MM.1S (cell line): Measurements from ENCODE around the gene TMEM132D.

Source experiments
- DNase-seq: peaks from one replicate; pipeline ENCODE4 v3.0.0-alpha.2; 2015
- H2AFZ ChIP-seq: fragments of 300-600 bp; sonication (generic); 2 replicates; pipeline ENCODE4 v1.6.0; 2016; ENCODE audit warnings: antibody characterized with exemption, low read length
- H3F3A ChIP-seq: fragments of 300-600 bp; sonication (generic); 2 replicates; pipeline ENCODE4 v1.6.1; 2016; ENCODE audit warnings: mild to moderate bottlenecking, antibody characterized with exemption, low read length, moderate library complexity, mixed read lengths; ENCODE audit not compliant: insufficient read depth
- H3K27ac ChIP-seq: fragments of 300-600 bp; sonication (generic); 2 replicates; pipeline ENCODE4 v1.5.1; 2016; ENCODE audit warnings: mild to moderate bottlenecking, low read length
- H3K27me3 ChIP-seq: fragments of 300-600 bp; sonication (generic); replicated peaks from 2 replicates; pipeline ENCODE4 v1.6.0; 2016; ENCODE audit warnings: low read length; ENCODE audit not compliant: insufficient read depth
- H3K36me3 ChIP-seq: fragments of 300-600 bp; sonication (generic); replicated peaks from 2 replicates; pipeline ENCODE4 v1.6.1; 2016; ENCODE audit warnings: mild to moderate bottlenecking, low read length, mixed read lengths; ENCODE audit not compliant: insufficient read depth
- H3K4me1 ChIP-seq: fragments of 300-600 bp; sonication (generic); 2 replicates; pipeline ENCODE4 v1.6.1; 2016; ENCODE audit warnings: low read length, mixed read lengths
- H3K4me2 ChIP-seq: fragments of 300-600 bp; sonication (generic); 2 replicates; pipeline ENCODE4 v1.6.0; 2016; ENCODE audit warnings: low read depth, low read length
- H3K4me3 ChIP-seq: fragments of 300-600 bp; sonication (generic); 2 replicates; pipeline ENCODE4 v1.5.1; 2016; ENCODE audit warnings: low read length, mixed read lengths
- H3K79me2 ChIP-seq: fragments of 300-600 bp; sonication (generic); 2 replicates; pipeline ENCODE4 v1.6.1; 2016; ENCODE audit warnings: mixed run types, low read length, mixed read lengths
- H3K9ac ChIP-seq: fragments of 300-600 bp; sonication (generic); 2 replicates; pipeline ENCODE4 v1.6.1; 2016; ENCODE audit warnings: low read length, mixed read lengths
- H3K9me2 ChIP-seq: fragments of 300-600 bp; sonication (generic); replicated peaks from 2 replicates; pipeline ENCODE4 v1.6.1; 2016; ENCODE audit warnings: mild to moderate bottlenecking, low read length, mixed read lengths; ENCODE audit not compliant: insufficient read depth
- H3K9me3 ChIP-seq: fragments of 300-600 bp; sonication (generic); replicated peaks from 2 replicates; pipeline ENCODE4 v1.6.1; 2016; ENCODE audit warnings: mild to moderate bottlenecking, low read length, mixed read lengths; ENCODE audit not compliant: insufficient read depth
- H4K20me1 ChIP-seq: fragments of 300-600 bp; sonication (generic); 2 replicates; pipeline ENCODE4 v1.6.1; 2016; ENCODE audit warnings: mild to moderate bottlenecking, low read length, moderate library complexity, mixed read lengths; ENCODE audit not compliant: insufficient read depth
- EZH2 ChIP-seq: fragments of 300-600 bp; sonication (generic); optimal IDR thresholded peaks from 2 replicates; pipeline ENCODE3; 2017; ENCODE audit warnings: low read depth, mild to moderate bottlenecking, antibody characterized with exemption, low read length, mixed read lengths
- EZH2phosphoT487 ChIP-seq: fragments of 300-600 bp; sonication (generic); IDR thresholded peaks from 2 replicates; pipeline ENCODE4 v1.6.1; 2018; ENCODE audit warnings: antibody characterized with exemption, low read length
- TF ChIP-seq, protein P1 (sequence below): fragments of 300-600 bp; sonication (generic); IDR thresholded peaks from 2 replicates; pipeline ENCODE4 v1.5.1; 2016; ENCODE audit warnings: antibody characterized with exemption, low read length, mixed read lengths

Gene TMEM132D

DNA sequence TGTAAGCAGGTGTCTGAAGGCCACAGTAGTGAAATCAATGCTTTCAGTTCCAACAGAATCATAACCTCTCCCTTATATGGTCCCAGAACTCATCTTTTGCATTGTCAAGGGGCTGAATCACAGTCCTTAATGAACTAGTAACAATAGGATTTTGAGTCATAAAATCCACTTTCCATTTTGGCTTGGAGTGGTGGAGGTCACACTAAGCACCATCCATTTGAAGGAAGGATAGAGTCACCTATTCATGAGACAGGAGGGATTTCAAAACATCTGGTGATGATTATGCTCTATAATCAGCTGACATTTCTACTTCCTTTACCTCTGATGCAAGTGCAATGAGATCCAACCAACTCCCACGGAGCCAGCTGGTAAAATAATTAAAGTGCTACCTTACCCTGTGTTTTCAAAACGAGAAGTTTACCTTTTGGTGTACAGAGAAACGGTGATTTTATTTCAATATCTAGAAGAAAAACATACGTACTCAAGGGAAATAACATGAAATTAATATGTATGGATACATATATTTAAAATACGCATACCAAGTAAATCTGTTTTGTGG lies 59.1 kb downstream of the TMEM132D start:
- no peaks in the 10 kb centered on the region for H3F3A ChIP-seq
- H3K9me3 ChIP-seq = no peaks in the 10 kb centered on the region
- no peaks in the 10 kb centered on the region for H3K9me2 ChIP-seq
- H3K9ac ChIP-seq = no peak overlapping the region
- no peak for TF ChIP-seq EZH2phosphoT487
- TF ChIP-seq, protein P1, sequence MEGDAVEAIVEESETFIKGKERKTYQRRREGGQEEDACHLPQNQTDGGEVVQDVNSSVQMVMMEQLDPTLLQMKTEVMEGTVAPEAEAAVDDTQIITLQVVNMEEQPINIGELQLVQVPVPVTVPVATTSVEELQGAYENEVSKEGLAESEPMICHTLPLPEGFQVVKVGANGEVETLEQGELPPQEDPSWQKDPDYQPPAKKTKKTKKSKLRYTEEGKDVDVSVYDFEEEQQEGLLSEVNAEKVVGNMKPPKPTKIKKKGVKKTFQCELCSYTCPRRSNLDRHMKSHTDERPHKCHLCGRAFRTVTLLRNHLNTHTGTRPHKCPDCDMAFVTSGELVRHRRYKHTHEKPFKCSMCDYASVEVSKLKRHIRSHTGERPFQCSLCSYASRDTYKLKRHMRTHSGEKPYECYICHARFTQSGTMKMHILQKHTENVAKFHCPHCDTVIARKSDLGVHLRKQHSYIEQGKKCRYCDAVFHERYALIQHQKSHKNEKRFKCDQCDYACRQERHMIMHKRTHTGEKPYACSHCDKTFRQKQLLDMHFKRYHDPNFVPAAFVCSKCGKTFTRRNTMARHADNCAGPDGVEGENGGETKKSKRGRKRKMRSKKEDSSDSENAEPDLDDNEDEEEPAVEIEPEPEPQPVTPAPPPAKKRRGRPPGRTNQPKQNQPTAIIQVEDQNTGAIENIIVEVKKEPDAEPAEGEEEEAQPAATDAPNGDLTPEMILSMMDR = no peak
- no peak for TF ChIP-seq EZH2
- no peaks in the 10 kb centered on the region for H3K79me2 ChIP-seq
- no peak overlapping the region for H3K4me2 ChIP-seq
- H3K27ac ChIP-seq = no peak overlapping the region
- no peak for DNase-seq
- H2AFZ ChIP-seq = no peak overlapping the region
- H3K4me1 ChIP-seq = no peaks in the 10 kb centered on the region
- no peak overlapping the region for H3K4me3 ChIP-seq
- H3K36me3 ChIP-seq = no peaks in the 10 kb centered on the region
- no peaks in the 10 kb centered on the region for H4K20me1 ChIP-seq
- no peaks in the 10 kb centered on the region for H3K27me3 ChIP-seq

DNA sequence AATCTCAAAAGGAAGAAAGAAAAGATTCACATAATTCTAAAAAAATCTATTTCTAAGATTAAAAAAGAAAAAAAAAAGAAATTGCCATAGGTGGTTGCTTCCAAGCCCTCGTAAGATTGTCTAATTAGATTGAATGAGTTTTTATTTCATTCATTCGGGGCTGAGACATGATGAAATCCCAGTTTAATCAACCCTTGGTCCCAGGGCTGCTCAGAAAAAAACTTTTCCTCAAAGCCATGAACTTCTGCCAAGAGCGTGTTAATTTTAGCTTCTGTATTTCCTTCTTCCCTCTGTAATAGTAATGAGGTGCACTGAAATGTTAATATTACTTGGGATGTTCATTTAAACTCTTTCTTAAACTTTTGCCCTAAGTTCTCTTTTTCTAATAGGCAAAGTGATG lies 62.6 kb downstream of the TMEM132D start:
- TF ChIP-seq, protein P1 = no peak
- TF ChIP-seq EZH2 (no peak), EZH2phosphoT487 (no peak)
- Histone ChIP-seq H3K9ac (no peak overlapping the region), H3K9me2 (no peaks in the 10 kb centered on the region), H3K36me3 (no peaks in the 10 kb centered on the region), H3K27ac (no peak overlapping the region), H3F3A (no peaks in the 10 kb centered on the region), H3K4me3 (no peak overlapping the region), H3K4me1 (no peaks in the 10 kb centered on the region), H3K79me2 (no peaks in the 10 kb centered on the region), H3K4me2 (no peak overlapping the region), H4K20me1 (no peaks in the 10 kb centered on the region), H3K27me3 (no peaks in the 10 kb centered on the region), H2AFZ (no peak overlapping the region), H3K9me3 (no peaks in the 10 kb centered on the region)
- no peak for DNase-seq

DNA sequence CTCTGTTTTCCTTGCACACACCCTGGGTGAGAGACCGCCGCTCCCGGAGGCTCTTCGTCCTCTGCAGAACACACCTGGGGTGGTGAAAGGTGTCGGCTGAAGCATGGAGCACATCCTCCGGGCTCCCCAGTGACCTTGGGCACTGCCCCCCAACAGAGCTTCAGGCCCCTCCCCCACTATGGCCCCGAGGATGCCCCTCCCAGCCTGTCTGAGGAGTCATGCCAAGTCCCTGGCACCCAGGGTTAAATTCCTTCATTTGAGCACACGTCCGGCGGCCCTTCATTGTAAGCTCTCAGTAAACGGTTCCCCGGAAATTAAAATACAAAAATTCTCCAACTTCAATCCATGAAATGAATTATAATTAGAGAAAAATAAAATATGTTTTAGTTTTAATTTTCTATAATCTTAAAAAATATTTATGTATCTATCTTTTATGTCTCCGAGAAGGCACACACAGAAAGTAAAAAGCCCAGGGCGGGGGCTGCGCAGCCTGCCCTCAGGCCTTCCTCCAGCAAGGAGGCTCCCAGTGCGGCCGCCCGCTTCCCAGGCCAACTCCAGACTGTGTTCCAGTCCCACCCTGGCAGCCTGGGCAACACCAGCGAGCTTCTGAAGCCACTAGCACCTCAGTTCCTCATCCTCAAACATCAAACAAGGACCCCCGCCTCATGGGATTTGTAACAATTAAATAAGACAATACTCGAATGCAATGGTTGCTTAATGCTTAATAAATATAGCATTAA lies 63.5 kb downstream of the TMEM132D start:
- Histone ChIP-seq H3K4me2 (no peak overlapping the region), H3K27me3 (no peaks in the 10 kb centered on the region), H3K9me3 (no peaks in the 10 kb centered on the region), H3K36me3 (no peaks in the 10 kb centered on the region), H3F3A (no peaks in the 10 kb centered on the region), H4K20me1 (no peaks in the 10 kb centered on the region), H3K4me1 (no peaks in the 10 kb centered on the region), H3K79me2 (no peaks in the 10 kb centered on the region), H2AFZ (no peak overlapping the region), H3K27ac (no peak overlapping the region), H3K9ac (no peak overlapping the region), H3K4me3 (no peak overlapping the region), H3K9me2 (no peaks in the 10 kb centered on the region)
- no peak for DNase-seq
- TF ChIP-seq, protein P1 = no peak
- TF ChIP-seq EZH2 = no peak
- TF ChIP-seq EZH2phosphoT487 = no peak
